D721Med (cell line): Measurements from ENCODE around the gene VWA8.

Source experiments
- DNase-seq: peaks from one replicate; pipeline ENCODE4 v3.0.0; 2011; ENCODE audit warnings: low spot score; ENCODE audit not compliant: insufficient read length
- FAIRE-seq: peaks from 2 replicates; lab custom pipeline; 2011; peaks lifted over from hg19 to GRCh38; lab: Jason Lieb, UNC
- TF ChIP-seq, protein P1 (sequence below): IDR thresholded peaks from 2 replicates; pipeline ENCODE4 v1.5.1; 2012; ENCODE audit warnings: mild to moderate bottlenecking, control low read depth; ENCODE audit not compliant: insufficient read depth; ENCODE audit errors: missing control alignments

VWA8 gene

DNA sequence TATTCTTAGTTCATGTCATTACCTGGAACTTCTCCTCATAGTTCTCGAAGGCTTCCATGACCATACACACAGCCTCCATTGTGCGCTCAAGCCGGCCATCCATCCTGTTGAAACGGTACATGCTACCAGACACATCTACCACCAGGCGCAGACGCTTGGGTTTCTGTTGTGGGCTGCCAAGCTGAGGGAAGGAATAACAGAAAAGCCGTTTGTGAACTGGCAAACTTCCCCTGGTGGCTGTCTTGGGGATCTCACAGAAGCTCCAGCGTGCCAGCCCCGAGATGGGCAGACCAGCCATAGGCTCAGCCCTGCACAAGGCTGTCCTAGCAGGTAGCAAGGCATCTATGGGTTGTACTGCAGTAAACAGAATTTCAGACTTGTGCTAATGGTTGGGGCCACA is 373.4 kb downstream of the VWA8 start:
- TF ChIP-seq, protein P1, sequence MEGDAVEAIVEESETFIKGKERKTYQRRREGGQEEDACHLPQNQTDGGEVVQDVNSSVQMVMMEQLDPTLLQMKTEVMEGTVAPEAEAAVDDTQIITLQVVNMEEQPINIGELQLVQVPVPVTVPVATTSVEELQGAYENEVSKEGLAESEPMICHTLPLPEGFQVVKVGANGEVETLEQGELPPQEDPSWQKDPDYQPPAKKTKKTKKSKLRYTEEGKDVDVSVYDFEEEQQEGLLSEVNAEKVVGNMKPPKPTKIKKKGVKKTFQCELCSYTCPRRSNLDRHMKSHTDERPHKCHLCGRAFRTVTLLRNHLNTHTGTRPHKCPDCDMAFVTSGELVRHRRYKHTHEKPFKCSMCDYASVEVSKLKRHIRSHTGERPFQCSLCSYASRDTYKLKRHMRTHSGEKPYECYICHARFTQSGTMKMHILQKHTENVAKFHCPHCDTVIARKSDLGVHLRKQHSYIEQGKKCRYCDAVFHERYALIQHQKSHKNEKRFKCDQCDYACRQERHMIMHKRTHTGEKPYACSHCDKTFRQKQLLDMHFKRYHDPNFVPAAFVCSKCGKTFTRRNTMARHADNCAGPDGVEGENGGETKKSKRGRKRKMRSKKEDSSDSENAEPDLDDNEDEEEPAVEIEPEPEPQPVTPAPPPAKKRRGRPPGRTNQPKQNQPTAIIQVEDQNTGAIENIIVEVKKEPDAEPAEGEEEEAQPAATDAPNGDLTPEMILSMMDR: no peak
- no peak for FAIRE-seq
- no peak for DNase-seq

DNA sequence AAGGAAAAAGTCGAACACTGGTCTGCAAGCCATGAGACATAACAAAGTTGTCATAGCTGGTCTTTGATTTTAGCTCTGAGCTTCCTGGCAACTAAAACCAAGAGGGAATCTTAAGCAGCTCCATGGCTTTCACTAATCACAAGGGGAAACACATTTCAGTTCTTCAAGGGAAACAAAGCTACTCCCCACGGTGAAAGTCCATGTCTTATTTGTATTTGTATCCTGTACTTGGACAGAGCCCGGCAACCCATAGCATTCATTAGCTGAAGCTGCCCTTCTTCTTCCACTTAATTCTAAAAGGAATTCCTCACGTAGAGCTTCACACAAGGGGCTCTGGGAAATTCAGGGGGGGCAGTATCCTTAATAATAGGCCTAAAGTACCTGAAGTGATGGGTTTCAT is 374.7 kb downstream of the VWA8 start:
- FAIRE-seq (no peak), DNase-seq (no peak)
- TF ChIP-seq, protein P1: no peak

DNA sequence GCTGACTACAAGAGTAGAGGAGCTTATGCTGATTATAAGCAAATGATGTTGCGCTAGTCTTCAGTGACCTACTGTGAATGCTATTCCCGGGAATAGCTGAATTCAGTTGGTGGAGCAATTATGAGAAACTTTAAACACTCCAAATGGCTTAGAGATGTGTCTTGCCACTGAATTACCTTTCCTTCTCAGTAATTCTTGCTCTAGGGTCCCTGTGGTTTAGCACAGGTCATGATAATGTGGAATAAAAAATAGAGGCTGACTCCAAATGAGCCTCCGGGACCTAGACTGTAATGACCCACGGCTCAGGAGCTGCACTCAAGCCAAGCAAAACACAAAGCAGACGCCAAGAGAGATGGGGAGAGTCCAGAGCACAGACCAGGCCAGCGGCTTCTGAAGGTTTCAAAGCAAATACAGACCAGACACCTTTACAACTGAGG is 378.9 kb downstream of the VWA8 start:
- FAIRE-seq (no peak), DNase-seq (no peak)
- TF ChIP-seq, protein P1: no peak

DNA sequence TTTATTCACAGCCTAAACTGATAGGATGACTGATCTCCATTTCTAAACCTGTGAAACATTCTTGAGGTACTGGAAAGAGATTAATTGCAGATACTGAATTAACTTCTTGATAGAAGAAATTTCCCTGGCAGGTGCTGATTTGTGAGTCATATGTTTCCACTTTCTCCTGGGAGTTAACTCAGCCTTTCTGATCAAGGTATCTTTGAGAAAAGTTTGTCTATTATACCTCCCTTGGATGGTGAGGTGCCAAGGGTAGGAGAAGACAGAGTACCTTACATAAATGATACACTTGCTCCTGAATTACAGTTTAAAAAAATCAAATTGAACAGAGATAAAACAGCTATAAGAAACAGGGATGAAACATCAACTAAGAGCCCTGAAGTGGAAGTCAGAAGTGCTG is 380.6 kb downstream of the VWA8 start:
- TF ChIP-seq, protein P1: no peak
- DNase-seq (no peak), FAIRE-seq (no peak)

DNA sequence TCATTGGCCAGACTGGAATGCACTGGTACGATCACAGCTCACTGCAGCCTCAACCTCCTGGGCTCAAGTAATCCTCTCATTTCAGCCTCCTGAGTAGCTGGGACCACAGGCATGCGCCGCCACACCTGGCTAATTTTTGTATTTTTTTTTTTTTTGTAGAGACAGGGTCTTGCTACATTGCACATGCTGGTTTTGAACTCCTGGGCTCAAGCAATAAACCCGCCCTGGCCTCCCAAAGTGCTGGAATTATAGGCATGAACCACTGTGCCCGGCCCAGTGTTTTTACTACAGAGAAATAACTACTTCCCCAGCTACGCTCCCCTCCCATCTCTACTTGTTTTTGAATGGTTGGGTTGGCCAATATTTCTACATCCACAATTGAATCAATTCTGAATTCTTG is 381.0 kb downstream of the VWA8 start:
- FAIRE-seq: no peak
- TF ChIP-seq, protein P1: no peak
- DNase-seq: no peak

DNA sequence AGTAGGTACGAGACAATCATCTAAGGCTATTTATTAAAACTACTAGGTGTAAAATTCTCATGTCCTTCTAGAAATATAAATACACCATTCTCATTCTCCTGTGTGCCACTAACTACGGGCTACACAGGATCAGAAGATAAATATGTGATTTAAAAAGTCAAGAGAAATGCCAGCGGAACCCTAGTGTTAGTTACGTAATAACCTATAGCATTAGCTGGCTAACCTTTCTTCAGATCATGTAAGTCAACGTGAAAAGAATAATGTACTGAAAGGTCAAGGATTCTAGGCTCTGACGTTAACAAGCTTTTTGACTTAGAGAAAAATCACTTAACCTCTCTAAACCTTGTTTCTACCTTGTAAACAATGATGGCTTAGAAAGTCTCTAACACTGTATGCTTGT is 381.7 kb downstream of the VWA8 start:
- FAIRE-seq (peak; percentile 48), DNase-seq (no peak)

DNA sequence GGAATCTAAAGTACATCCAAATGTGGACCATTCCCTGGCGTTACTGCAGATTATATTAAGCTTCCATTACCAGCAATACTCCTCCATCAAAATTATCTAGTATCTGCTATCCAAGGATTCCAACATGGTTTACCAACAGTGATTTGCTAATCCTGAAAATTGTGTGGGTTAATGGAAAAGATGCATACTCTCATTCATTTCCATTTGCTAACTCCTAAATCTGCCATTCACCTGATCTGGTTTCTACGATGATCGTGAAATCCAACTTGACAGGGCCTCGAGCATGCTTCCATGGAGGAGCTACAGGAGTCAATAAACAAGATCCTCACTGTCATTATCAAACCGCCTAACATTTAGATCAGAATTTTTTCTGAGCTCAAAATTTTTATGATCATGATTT is 382.5 kb downstream of the VWA8 start:
- DNase-seq (no peak), FAIRE-seq (no peak)
- TF ChIP-seq, protein P1: no peak

More for the DNA sequence above, 381.7 kb downstream of the VWA8 start:
- TF ChIP-seq, protein P1: no peak
